HG02759 (cell line): ENCODE results near the gene ANO3.
"Not testable (repeated sequence)": the region's sequence is repeated elsewhere in the genome, so short reads cannot be mapped to it uniquely, and the experiment has no call there.

Source experiments
- ATAC-seq: cut with Tn5 transposase; IDR thresholded peaks from one replicate; pipeline ENCODE4 v1.9.1; 2021; ENCODE audit warnings: mild to moderate bottlenecking, moderate library complexity; ENCODE audit not compliant: unreplicated experiment

Gene ANO3

GRCh38 chr11:26618441-26618840 lies 286.5 kb downstream of the ANO3 start:
- ATAC-seq = no peak

- no peak for ATAC-seq
Measured at GRCh38 chr11:26620282-26621045, 288.5 kb downstream of the ANO3 start.

- no peak for ATAC-seq
Measured at GRCh38 chr11:26621132-26621531, 289.2 kb downstream of the ANO3 start.

- no peak for ATAC-seq
Measured at GRCh38 chr11:26622181-26622580, 290.3 kb downstream of the ANO3 start.

GRCh38 chr11:26623076-26623659 lies 291.2 kb downstream of the ANO3 start:
- peak; percentile 72 for ATAC-seq

GRCh38 chr11:26626346-26626745 lies 294.4 kb downstream of the ANO3 start:
- ATAC-seq = no peak

GRCh38 chr11:26632691-26633159 lies 300.8 kb downstream of the ANO3 start:
- peak; percentile 90 for ATAC-seq

- ATAC-seq = not testable (repeated sequence)
Measured at GRCh38 chr11:26643314-26643713, 311.4 kb downstream of the ANO3 start.

- peak; percentile 92 for ATAC-seq
Measured at GRCh38 chr11:26649884-26650283, 318.0 kb downstream of the ANO3 start.

GRCh38 chr11:26651916-26652315 lies 320.0 kb downstream of the ANO3 start:
- ATAC-seq = peak; percentile 52

GRCh38 chr11:26655287-26655686 lies 323.4 kb downstream of the ANO3 start:
- ATAC-seq = no peak

- ATAC-seq = no peak
Measured at GRCh38 chr11:26662916-26663315, 331.0 kb downstream of the ANO3 start.

- ATAC-seq = no peak
Measured at GRCh38 chr11:26665036-26665435, 333.1 kb downstream of the ANO3 start.

- no peak for ATAC-seq
Measured at GRCh38 chr11:26665946-26666345, 334.0 kb downstream of the ANO3 start.

- ATAC-seq = no peak
Measured at GRCh38 chr11:26675233-26675928, 343.5 kb downstream of the ANO3 start.

GRCh38 chr11:26676641-26677040 lies 344.7 kb downstream of the ANO3 start:
- no peak for ATAC-seq

- ATAC-seq = no peak
Measured at GRCh38 chr11:26677566-26677965, 345.6 kb downstream of the ANO3 start.

GRCh38 chr11:26687351-26687750 lies 355.4 kb downstream of the ANO3 start:
- no peak for ATAC-seq

GRCh38 chr11:26688701-26689100 lies 356.8 kb downstream of the ANO3 start:
- ATAC-seq = no peak

- ATAC-seq = no peak
Measured at GRCh38 chr11:26696330-26696729, 364.4 kb downstream of the ANO3 start.

GRCh38 chr11:26698224-26698623 lies 366.3 kb downstream of the ANO3 start:
- ATAC-seq = no peak
